Pancreas (tissue), 10 donors: ENCODE measurements around the gene TMEM223. TPM values are rescaled to one million over a fixed set of nuclear protein-coding genes. Genes with fewer than 3 reads are reported as not detected.
A peak's percentile ranks its signal among the peaks of the same experiment; 100 is the strongest.
"Not testable (repeated sequence)": the region's sequence is repeated elsewhere in the genome, so short reads cannot be mapped to it uniquely, and the experiment has no call there.

Experiments
- ATAC-seq, 4 donors: fragments of 200-7000 bp; cut with Tn5 transposase; one replicate each; pipeline versions ENCODE4 v1.8.0 to v1.9.1; 2020; ENCODE audit warnings: mild to moderate bottlenecking in 4 of 4, moderate library complexity in 4 of 4
- DNase-seq, 6 donors: peaks; one replicate each; pipeline ENCODE4 v3.0.0-alpha.2; 2020
- FAIRE-seq: peaks from 2 replicates; lab custom pipeline; 2012; peaks lifted over from hg19 to GRCh38; lab: Jason Lieb, UNC
- H3K27ac ChIP-seq, 4 donors: fragments of 200-600 bp; sonication (generic); 1 replicate in 3 of 4; 2 replicates in 1 of 4; pipeline versions ENCODE4 v1.5.0 to v1.8.0; 2020
- H3K27me3 ChIP-seq, 4 donors: fragments of 200-600 bp; one replicate each; pipeline ENCODE4 v1.8.0; 2021
- H3K36me3 ChIP-seq, 3 donors: fragments of 200-600 bp; sonication (generic) in 1 of 3; one replicate each; pipeline versions ENCODE4 v1.5.0 to v1.8.0; 2020 to 2021
- H3K4me1 ChIP-seq, 3 donors: fragments of 200-600 bp; one replicate each; pipeline ENCODE4 v1.8.0; 2021
- H3K4me3 ChIP-seq, 4 donors: fragments of 200-600 bp; sonication (generic) in 2 of 4; one replicate each; pipeline versions ENCODE4 v1.5.0 to v1.8.0; 2020 to 2021
- H3K9me3 ChIP-seq, 4 donors: fragments of 200-600 bp; one replicate each; pipeline ENCODE4 v1.8.0; 2021
- WGBS, 2 donors: extraction: QIAGEN DNeasy Blood & Tissue Kit; methylation state at CpG; one replicate each; pipeline ENCODE4 v1.1.7; 2013; 5-methylcytosine and 5-hydroxymethylcytosine counted together
- intact Hi-C, 3 donors: fragments of 100-400 bp; cut with DNase I; formaldehyde crosslinking; loops; one replicate each; pipeline versions ENCODE4 v1.11.1 to v1.14.2; 2022
- polyA plus RNA-seq, 2 donors: library from polyadenylated mRNA; stranded (reverse); fragments of 200-250 nt; gene quantifications; one replicate each; pipeline ENCODE4 v1.2.3, GENCODE V29; 2013
- total RNA-seq, 6 donors: library from RNA; stranded (reverse); fragmentation: NEBNext Ultra II Directional in 4 of 6; extraction: Animal tissue kit (Norgen Biotek cat#: 25700) in 4 of 6; gene quantifications; one replicate each; pipeline versions ENCODE4 v1.2.1 to v1.2.4, GENCODE V29; 2021 to 2023
- TF ChIP-seq, protein P1 (sequence below), 4 donors: fragments of 200-600 bp; sonication (generic) in 3 of 4; IDR thresholded peaks; one replicate each; pipeline versions ENCODE4 v1.5.0 to v1.8.0; 2021; ENCODE audit warnings: antibody characterized with exemption in 4 of 4
- donor health status: healthy with polysubstance abuse.
- donor health status: DM: no; HTN: no; CAD: no; lungs with moderate emphysema.
- donor health status: DM: no; HTN: no; CAD: no.
- donor health status: control.
- donor health status: control.
- donor health status: Bipolar disorder and iron deficiency.
- donor health status: DM: yes; HTN: yes; CAD: no.
- donor health status: DM: no; HTN: no; CAD: no.
- donor health status: DM: no; HTN: no; CAD: no.
- donor health status: DM: yes; HTN: yes; CAD: no.

TMEM223 gene
- total and polyA plus RNA-seq, 8 donors, result 5.0 to 16.6 (median 7.5) TPM

DNA sequence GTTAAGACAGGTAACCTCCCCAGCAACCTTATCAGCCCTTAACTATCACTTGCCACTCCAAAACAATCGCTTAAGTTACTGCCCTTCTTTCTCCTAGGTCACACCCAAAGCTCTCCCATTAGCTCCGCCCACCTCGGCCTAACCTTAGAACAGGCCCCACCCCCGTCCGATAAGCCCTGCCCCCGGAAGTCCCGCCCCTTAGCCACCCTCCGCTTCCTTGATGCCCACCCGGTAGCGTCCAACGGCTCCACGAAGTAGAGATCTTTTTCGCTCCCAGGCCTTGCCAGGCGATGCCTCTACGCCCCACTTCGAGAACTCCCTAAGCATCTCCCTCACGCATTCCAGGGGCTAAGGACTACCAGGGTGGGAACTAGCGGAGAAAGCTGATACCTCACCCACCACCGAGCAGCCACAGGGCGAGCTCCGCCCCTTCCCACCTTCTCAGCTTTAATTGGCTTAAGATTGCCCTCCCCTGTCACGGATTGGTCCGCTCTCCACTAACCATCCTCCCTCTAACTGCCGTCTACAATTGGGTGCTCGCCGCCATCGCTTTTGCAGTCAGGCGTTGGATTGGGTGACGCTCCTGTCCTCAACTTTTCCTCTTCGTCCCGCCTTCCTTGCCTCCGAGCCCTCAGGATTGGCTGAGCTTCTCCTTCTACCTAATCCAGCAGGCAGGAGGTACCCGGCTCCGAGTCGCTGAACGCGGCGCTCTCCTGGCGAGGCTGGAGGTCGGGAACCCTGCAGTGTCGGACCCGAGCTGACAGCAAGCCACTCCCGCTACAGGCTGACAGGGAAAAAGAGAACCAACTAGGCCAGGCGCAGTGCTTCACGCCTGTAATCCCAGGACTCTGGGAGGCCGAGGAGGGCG lies 37.8 kb downstream of the TMEM223 start, which contains the start of gene ZBTB3:
Gene ZBTB3 (minus strand): TSS at position 425 of the 868 bp plus-strand sequence. CDS start 496 bp downstream, outside the sequence.
- TF ChIP-seq, protein P1, sequence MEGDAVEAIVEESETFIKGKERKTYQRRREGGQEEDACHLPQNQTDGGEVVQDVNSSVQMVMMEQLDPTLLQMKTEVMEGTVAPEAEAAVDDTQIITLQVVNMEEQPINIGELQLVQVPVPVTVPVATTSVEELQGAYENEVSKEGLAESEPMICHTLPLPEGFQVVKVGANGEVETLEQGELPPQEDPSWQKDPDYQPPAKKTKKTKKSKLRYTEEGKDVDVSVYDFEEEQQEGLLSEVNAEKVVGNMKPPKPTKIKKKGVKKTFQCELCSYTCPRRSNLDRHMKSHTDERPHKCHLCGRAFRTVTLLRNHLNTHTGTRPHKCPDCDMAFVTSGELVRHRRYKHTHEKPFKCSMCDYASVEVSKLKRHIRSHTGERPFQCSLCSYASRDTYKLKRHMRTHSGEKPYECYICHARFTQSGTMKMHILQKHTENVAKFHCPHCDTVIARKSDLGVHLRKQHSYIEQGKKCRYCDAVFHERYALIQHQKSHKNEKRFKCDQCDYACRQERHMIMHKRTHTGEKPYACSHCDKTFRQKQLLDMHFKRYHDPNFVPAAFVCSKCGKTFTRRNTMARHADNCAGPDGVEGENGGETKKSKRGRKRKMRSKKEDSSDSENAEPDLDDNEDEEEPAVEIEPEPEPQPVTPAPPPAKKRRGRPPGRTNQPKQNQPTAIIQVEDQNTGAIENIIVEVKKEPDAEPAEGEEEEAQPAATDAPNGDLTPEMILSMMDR (IDR thresholded peaks at IDR 0.05), result no peak
- H3K27me3 ChIP-seq, result no peaks in the 10 kb centered on the region
- H3K4me3 ChIP-seq, result peak within 1 kb of the TSS; percentile 18 to 61 (median 56)
- H3K4me1 ChIP-seq, result peaks cover 0 to 12% (median 6%) of the 10 kb centered on the region in 3 donors
- peak; percentile 94 to 98 (median 96) for ATAC-seq
- DNase-seq, result peak; percentile 93 to 98 (median 98)
- peak; percentile 65 for FAIRE-seq
- WGBS, 2 donors, result 0% methylated on average over 47 of the region's 47 CpGs
- intact Hi-C loops, result no loop called here
- H3K36me3 ChIP-seq, result no peaks in the 10 kb centered on the region
- H3K9me3 ChIP-seq, result no peaks in the 10 kb centered on the region
- peak within 1 kb of the TSS; percentile 48 to 92 (median 78) for H3K27ac ChIP-seq

DNA sequence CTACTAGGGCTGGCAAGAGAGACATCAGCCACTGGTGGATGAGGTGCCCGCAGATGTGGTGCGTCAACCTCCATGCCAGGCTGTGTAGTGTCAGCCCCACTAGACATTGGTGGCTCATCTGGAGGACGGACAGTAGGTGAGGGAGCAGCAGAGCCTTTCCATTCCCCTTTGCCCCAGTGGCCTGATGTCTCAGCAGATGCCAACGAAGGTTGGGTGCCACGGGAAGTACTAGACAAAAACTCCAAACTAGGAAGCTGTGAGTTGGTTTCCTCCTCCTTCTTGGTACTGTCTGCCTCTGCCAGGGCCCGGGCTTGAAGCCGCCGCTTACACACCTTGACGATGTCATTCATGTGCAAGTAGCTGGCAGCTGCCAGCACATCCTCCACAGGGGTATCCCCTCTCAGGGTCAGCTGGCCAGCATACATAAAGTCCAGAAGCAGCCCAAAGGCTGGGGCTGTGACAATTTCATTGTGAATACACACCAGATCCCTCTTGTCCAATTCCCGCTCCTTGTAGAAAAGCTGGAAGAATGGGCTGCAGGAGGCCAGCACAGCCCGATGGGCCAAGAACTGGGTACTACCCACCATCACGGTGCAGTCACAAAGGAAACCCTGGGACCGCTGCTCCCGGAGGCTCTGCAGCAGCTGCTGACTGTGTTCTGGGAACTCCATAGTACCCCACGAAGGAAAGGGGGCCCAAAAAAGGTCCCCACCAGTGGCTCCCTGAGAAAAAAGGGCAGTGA lies 38.6 kb downstream of the TMEM223 start:
- Histone ChIP-seq H3K9me3 (no peaks in the 10 kb centered on the region), H3K4me3 (peak overlapping the region; percentile 11 to 61 (median 56)), H3K27ac (peak overlapping the region; percentile 48 to 92 (median 78)), H3K36me3 (no peaks in the 10 kb centered on the region), H3K27me3 (no peaks in the 10 kb centered on the region), H3K4me1 (peaks cover 0 to 12% (median 6%) of the 10 kb centered on the region in 3 donors)
- TF ChIP-seq, protein P1 (IDR thresholded peaks at IDR 0.05), result no peak
- FAIRE-seq (no peak), ATAC-seq (peak; percentile 2 to 3 (median 3)), DNase-seq (peak in 1 of 6 donors; percentile 41)
- 50 to 54% methylated on average over 14 to 15 of the region's 15 CpGs for WGBS, 2 donors
- intact Hi-C loops, result no loop called here

DNA sequence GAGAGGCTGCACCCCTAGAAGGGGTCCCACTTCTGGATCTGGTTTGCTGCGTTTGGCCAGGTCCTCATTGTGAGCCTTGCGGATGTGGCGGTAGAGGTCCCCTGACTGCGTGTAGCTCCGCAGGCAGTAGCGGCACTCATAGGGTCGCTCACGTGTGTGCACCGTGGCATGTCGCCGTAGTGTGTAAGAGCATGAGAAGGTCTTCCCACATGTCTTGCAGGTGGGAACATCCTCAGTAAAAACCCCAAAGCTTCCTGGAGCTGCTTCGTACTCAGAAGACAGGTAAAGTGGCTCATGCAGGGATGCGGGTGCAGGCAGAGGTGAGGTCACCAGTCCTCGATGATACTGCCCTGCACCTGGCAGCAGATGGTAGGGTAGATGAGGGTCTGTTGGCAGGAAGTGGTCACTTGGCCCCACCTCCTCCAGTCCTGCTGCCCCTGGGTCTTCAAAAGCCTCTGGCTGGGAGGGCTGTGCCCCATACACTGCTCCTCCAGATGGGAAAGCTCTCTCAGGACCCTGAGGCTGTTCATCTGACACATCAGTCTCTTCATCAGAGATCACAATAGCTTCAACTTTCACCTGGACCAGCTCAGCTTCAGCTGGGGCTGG lies 39.5 kb downstream of the TMEM223 start:
- Histone ChIP-seq H3K4me3 (no peak overlapping the region), H3K36me3 (no peaks in the 10 kb centered on the region), H3K9me3 (no peaks in the 10 kb centered on the region), H3K27ac (no peak overlapping the region), H3K4me1 (peaks cover 0 to 12% (median 6%) of the 10 kb centered on the region in 3 donors), H3K27me3 (no peaks in the 10 kb centered on the region)
- ATAC-seq (no peak), FAIRE-seq (no peak), DNase-seq (no peak)
- intact Hi-C loops, result no loop called here
- TF ChIP-seq, protein P1 (IDR thresholded peaks at IDR 0.05), result no peak
- 92 to 95% methylated on average over 14 of the region's 14 CpGs for WGBS, 2 donors

DNA sequence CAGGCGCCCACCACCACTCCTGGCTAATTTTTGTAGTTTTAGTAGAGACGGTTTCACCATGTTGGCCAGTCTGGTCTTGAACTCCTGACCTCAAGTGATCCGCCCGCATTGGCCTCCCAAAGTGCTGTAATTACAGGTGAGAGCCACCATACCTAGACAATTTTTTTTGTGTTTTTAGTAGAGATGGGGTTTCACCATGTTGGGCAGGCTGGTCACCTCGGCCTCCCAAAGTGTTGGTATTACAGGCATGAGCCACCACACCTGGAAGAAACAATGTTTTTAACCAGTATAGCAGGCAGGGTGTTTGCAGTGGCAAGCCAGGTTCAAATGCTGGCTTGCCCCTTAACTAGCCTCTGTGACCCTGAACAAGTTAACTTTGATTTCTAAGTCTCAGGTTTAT lies 41.9 kb downstream of the TMEM223 start:
- FAIRE-seq, intact Hi-C loops: not testable (repeated sequence)

More for the DNA sequence above, 41.9 kb downstream of the TMEM223 start:
- H3K4me3 ChIP-seq, H3K27me3 ChIP-seq, H3K36me3 ChIP-seq, H3K9me3 ChIP-seq, ATAC-seq, DNase-seq: not testable (repeated sequence)
- H3K27ac ChIP-seq, result peak overlapping the region in 1 of 4 donors; percentile 9
- 93 to 95% methylated on average over 5 of the region's 5 CpGs for WGBS, 2 donors
- peaks cover 0 to 12% (median 6%) of the 10 kb centered on the region in 3 donors for H3K4me1 ChIP-seq
